Tibial artery (tissue), 4 donors: ENCODE data around the gene RRM1.

Source experiments
- DNase-seq, 2 donors: peaks; one replicate each; pipeline ENCODE4 v3.0.0-alpha.2; 2019
- H3K27ac ChIP-seq, 2 donors: fragments of 200-600 bp; sonication (generic) in 1 of 2; 1 replicate in 1 of 2; 2 replicates in 1 of 2; pipeline ENCODE4 v1.5.1; 2018 to 2019; ENCODE audit warnings: mild to moderate bottlenecking in 1 of 2
- H3K27me3 ChIP-seq, 2 donors: fragments of 200-600 bp; sonication (generic) in 1 of 2; one replicate each; pipeline versions ENCODE4 v1.5.1 to v1.6.0; 2016 to 2019
- H3K36me3 ChIP-seq, 3 donors: fragments of 200-600 bp; sonication (generic) in 2 of 3; one replicate each; pipeline ENCODE4 v1.5.1; 2016 to 2019; ENCODE audit warnings: mild to moderate bottlenecking in 2 of 3
- H3K4me1 ChIP-seq, 4 donors: fragments of 200-600 bp; sonication (generic) in 2 of 4; 1 replicate in 3 of 4; 2 replicates in 1 of 4; pipeline ENCODE4 v1.5.1; 2016 to 2019
- H3K4me3 ChIP-seq, 2 donors: fragments of 200-600 bp; sonication (generic) in 1 of 2; 1 replicate in 1 of 2; 2 replicates in 1 of 2; pipeline ENCODE4 v1.5.1; 2018 to 2019; ENCODE audit warnings: mild to moderate bottlenecking in 2 of 2
- H3K9me3 ChIP-seq, 3 donors: fragments of 200-600 bp; sonication (generic) in 1 of 3; one replicate each; pipeline ENCODE4 v1.5.1; 2016 to 2019
- CTCF ChIP-seq, 2 experiments: fragments of 200-600 bp in 1 of 2; fragments of 450-650 bp in 1 of 2; IDR thresholded peaks; one replicate each; pipeline ENCODE4 v1.5.1; 2017 to 2019; ENCODE audit warnings: antibody characterized with exemption in 2 of 2, mild to moderate bottlenecking in 1 of 2, moderate library complexity in 1 of 2
- intact Hi-C: fragments of 100-400 bp; cut with DNase I; formaldehyde crosslinking; loops from one replicate; pipeline ENCODE4 v1.15.0; 2023; ENCODE audit warnings: low total_unique reads

The RRM1 gene

DNA sequence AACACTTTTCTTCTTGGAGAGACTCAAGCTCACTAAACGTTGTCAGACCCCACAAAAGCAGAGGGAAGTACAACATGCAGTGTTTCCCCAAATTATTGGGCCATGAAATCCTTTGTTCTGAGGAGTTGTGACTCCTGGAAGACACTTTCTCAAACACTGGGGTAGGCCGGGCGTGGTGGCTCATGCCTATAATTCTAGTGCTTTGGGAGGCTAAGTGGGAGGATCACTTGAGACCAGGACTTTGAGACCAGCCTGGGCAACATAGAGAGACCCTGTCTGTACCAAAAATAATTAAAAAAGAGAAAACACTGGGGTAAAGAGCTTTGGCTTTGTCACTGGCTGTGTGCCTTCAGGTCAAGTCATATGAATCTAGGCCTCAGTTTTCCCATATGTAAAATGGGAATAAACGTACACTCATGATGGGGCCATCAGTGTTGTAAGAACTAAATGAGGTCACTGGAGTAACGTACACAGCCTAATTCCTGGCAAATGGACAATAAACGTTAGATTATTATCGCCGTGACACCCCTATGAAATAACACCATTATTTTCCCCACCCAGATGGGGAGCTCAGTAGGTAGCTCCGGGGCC lies 92.0 kb downstream of the RRM1 start:
- DNase-seq: no peak
- H3K27ac ChIP-seq: no peak overlapping the region
- no peaks in the 10 kb centered on the region for H3K27me3 ChIP-seq
- intact Hi-C loops: loop anchor here (1.0 kb wide), 1 partner anchor 307 kb away; no protein-coding TSS in a partner anchor
- no peaks in the 10 kb centered on the region for H3K9me3 ChIP-seq
- peak overlapping the region; percentile 53 to 63 for H3K4me3 ChIP-seq
- H3K4me1 ChIP-seq: peaks cover 0 to 30% (median 21%) of the 10 kb centered on the region in 4 donors
- TF ChIP-seq CTCF (IDR thresholded peaks at IDR 0.05): no peak
- H3K36me3 ChIP-seq: no peaks in the 10 kb centered on the region

DNA sequence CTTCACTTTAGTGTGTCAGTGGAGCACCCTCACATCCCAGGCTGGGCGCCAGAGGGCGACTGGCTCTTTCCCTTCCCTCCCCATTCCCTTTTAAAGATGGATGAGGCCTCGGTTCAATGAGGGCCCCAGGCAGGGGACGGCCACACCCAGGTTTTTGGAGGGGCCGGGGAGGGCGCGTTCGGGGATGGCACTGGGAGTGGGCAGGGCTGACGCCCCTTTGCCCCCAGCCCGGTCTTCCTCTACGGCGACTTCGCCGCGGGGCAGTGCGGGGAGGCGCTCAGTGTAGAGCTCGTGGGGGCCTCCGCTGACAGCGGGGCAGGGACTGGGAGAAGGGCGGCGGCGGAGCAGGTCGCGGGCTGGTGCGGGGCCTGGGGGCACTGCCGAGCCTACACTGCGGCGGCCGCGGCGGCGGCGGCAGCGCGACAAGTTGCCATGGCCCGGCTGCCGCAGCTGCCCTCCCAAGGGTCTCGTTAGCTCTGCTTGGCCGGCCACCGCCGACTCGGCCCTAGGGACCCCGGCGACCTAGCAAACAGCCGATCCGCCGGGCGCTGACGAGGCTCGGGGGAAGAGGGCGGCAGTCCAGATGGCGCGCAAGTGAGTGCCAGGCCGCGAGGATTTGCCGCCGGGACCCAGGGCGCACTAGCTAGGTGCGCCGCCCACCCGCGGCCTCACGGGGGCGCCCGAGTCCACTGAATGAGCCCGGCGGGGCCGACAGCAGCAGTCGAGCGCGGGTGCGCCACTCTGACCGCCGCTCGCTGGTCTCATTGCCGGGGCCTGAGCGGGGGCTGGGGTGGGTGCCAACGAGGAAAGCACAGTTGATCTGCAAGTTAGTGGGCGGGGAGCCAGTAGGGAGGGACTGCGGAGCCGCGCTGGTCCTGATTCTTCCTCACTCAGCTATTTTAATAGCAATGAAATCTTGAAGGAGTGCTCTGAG lies 92.7 kb downstream of the RRM1 start:
- peaks cover 0 to 30% (median 21%) of the 10 kb centered on the region in 4 donors for H3K4me1 ChIP-seq
- H3K27ac ChIP-seq: peak overlapping the region; percentile 53 to 66
- no peaks in the 10 kb centered on the region for H3K36me3 ChIP-seq
- peak overlapping the region; percentile 53 to 63 for H3K4me3 ChIP-seq
- intact Hi-C loops: loop anchor here (1.0 kb wide), 1 partner anchor 306 kb away; no protein-coding TSS in a partner anchor
- no peaks in the 10 kb centered on the region for H3K27me3 ChIP-seq
- TF ChIP-seq CTCF (IDR thresholded peaks at IDR 0.05): peak; percentile 94 to 97
- H3K9me3 ChIP-seq: no peaks in the 10 kb centered on the region
- DNase-seq: peak; percentile 93 to 94
